G401.6 (cell line): ENCODE data around the gene ATG4B.
"Not testable (repeated sequence)": the region's sequence is repeated elsewhere in the genome, so short reads cannot be mapped to it uniquely, and the experiment has no call there.

ENCODE experiments used
- FAIRE-seq: peaks from 2 replicates; lab custom pipeline; 2012; peaks lifted over from hg19 to GRCh38; lab: Jason Lieb, UNC

The ATG4B gene

DNA sequence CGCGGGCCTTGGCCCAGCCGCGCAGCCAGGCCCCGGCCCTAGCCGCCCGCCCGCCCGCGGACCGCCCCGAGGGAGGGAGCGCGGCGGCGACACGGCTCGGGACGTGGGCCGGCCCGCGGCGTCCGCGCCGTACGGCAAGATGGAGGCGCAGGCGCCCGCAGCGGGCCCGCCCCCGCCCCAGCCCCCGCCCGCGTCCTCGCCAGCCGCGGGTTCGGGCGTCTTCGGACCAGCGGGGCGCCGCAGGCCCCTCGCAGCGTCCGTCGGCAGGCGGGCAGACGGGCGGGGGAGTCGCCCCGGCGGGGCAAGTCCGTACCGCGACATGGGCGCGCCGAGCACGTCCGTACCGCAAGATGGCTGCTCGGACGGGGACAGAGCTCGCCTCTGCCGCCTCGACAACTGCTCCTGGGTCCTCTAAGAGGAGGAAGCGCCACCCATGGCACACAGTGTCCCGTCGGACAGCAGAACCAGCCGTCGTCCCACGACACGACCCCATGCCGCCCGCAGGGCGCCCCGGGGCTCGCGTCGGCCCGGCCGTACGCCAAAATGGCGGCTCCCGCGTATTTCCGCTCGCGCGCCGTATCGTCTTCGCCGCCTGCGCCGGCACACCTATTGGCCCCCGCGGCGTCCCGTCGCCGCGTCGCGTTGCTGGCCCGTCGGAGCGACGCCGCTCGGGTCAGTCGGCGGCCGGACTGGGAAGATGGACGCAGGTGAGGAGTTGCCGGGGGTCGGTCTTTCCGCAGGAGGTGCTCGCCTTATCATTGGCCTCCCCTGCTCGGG, at the start of gene ATG4B, which contains the start of gene THAP4:
TSS of gene ATG4B (plus strand) at position 676 of the 777 bp plus-strand sequence. CDS start at position 698, 22 bp downstream.
TSS of gene THAP4 (minus strand) at position 141 of the 777 bp plus-strand sequence. CDS start 141 bp downstream, outside the sequence.
- no peak for FAIRE-seq

DNA sequence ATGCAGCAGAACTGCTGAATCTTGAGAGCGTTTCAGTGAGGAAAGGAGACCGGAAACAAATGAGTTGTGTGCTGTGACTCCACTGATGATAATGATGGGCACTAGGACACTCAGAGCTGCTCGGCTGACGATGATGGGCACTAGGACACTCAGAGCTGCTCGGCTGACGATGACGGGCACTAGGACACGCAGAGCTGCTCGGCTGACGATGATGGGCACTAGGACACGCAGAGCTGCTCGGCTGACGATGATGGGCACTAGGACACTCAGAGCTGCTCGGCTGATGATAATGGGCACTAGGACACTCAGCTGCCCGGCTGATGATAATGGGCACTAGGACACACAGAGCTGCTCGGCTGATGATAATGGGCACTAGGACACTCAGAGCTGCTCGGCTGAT, 47.6 kb upstream of the ATG4B start:
- not testable (repeated sequence) for FAIRE-seq

DNA sequence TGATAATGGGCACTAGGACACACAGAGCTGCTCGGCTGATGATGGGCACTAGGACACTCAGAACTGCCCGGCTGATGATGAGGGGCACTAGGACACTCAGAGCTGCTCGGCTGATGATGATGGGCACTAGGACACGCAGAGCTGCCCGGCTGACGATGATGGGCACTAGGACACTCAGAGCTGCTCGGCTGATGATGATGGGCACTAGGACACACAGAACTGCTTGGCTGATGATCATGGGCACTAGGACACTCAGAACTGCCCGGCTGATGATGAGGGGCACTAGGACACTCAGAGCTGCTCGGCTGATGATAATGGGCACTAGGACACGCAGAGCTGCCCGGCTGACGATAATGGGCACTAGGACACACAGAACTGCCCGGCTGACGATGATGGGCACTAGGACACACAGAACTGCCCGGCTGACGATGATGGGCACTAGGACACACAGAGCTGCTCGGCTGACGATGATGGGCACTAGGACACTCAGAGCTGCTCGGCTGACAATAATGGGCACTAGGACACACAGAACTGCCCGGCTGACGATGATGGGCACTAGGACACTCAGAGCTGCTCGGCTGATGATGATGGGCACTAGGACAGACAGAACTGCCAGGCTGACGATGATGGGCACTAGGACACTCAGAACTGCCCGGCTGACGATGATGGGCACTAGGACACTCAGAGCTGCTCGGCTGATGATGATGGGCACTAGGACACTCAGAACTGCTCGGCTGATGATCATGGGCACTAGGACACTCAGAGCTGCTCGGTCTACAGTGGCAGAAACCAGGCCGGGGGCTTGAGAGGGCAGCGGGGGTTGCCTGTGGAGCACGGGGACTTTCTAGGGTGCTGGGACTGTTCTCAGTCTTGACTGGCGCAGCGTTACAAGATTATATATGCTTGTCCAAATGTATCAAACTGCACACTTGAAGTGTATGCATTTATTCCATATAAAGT, 46.7 kb upstream of the ATG4B start:
- not testable (repeated sequence) for FAIRE-seq

DNA sequence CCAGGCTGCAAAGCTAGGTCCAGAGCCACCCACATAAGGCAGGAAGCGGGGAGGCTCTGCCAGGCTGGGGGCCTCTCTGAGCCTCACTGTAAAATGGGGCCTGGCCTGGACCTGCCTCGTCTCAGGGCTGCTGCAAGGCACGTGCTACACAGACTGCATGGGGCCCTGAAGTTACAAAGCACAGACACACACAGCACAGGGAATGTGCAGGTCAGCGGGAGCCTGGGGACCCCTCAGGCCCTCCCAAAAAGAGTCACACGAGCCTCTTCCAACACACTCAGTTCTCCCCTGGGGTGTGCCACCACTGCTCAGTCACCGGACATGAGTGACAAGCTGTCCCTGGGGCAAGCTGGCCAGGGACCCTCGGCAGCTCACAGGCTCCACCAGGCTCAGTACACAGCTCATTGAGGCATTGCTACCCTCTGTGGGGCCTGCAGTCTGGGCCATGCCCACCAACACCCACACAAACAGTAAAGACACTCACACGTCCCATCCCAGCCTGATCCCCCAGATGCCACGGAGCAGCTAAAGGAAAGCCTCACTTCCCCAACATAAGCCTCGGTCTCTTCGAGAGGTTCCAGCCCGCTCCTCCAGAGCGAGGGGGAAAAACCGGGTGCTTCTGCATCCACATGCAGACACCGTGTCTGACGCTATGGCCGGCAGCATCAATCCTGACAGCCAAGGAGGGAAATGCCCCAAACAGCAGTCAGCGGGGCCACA, 45.2 kb upstream of the ATG4B start:
- FAIRE-seq, result no peak

DNA sequence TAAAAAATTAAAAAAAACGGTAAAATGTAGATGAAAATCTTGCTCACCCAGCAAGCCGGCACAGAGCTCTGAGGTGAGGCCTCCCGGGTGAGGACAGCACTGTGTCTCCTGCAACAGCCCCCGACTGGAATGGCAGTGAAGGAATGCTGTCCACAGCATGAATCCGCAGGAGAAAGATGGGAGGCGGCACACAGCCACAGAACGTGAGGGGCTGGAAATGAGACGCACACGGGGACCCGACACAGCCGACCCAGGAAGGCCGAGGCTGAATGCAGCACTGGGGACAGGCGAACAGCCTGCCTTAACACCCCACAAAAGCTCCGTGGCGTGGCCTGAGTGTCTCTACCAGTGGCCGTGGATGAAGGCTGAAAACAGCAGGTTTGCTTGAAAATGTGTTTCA, 44.2 kb upstream of the ATG4B start:
- FAIRE-seq, result no peak

DNA sequence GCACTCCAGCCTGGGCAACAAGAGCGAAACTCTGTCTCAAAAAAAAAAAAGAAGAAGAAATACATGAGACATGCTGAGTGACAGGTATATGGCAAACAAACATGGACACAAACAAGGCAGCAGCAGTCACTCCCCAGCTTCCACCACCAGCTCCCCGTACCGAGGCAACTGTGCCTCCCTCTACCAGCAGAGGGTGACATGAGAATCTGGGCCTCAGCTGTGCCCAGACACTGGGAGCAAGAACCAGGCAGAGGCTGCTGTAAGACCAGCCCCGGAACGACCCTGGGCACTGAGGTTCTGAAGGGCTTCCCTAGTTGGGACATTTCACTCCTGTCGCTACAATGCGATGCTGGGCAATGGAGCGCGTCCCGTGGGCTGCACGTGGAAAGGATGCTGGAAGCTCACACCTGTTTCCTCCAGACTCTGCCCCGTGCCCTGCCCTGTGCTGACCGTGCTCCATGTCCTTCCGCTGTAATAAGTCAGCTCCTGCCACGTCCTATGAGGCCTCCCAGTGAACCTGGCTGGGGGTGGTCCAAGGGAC, 41.8 kb upstream of the ATG4B start:
- no peak for FAIRE-seq

DNA sequence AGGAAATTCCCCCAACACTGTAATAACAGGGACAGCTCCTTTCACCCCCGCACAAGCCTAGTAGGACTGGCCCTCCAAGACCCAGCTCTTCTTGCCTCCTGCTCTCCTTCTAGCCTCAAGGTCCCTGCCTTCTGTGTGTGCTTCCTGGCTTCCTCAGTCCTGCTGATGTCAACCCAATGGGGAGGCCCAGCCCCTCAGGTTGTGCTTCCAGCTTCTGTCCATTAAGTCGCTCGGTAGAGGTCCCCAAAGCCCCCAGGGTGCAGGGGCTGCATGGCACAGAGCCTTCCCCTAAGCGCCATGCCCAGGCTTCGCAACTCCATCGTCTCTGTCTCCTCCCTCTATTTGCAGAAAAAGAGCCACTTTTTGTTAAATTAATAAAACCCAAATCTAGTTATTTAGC, 39.9 kb upstream of the ATG4B start:
- no peak for FAIRE-seq

DNA sequence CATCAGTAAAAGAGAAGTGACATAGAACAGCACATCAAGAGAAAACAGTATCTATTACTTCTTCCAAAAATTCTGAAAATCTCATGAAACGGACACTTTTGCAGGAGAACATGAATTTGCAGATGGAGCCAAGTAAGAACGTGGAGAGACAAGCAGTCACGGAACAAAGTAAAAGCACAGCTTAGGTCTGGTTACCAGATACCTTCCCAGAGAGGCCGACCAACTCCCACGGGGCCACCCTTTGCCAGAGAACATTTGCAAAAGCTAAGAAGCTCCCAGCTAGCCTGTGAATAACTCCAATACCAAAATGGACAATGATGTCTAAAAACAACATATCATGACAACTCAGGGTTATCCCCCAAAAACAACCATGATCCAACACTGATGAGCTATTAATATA, 39.4 kb upstream of the ATG4B start:
- FAIRE-seq, result no peak

DNA sequence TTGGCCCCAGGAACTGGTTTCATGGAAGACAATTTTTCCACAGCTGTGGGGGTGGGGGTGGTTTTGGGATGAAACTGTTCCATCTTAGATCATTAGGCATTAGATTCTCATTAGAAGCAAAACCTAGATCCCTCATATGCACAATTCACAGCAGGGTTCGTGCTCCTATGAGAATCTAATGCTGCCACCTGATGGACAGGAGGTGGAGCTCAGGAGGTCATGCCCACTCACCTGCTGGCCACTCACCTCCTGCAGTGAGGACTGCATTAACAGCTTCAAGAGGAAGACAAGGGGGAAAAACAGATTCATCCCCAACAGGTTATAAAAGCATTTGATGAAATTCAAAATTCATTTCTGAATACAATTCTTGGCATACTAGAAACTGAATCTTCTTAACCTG, 39.0 kb upstream of the ATG4B start:
- no peak for FAIRE-seq

DNA sequence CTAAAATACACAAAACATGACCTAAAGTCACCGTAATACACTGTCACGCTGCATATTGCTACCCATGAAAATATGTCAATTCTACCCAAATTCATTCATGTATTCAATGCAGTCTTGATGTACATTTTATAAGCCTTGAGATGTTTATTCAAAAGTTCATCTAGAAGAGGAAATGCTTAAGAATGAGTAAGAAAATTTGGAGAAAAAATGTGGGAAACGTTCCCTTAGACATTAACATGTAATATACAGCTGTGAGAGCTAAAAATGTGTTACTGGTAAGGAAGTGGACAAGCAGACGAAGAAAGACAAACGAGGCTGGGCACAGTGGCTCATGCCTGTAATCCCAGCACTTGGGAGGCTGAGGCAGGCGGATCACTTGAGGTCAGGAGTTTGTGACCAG, 37.9 kb upstream of the ATG4B start:
- no peak for FAIRE-seq

DNA sequence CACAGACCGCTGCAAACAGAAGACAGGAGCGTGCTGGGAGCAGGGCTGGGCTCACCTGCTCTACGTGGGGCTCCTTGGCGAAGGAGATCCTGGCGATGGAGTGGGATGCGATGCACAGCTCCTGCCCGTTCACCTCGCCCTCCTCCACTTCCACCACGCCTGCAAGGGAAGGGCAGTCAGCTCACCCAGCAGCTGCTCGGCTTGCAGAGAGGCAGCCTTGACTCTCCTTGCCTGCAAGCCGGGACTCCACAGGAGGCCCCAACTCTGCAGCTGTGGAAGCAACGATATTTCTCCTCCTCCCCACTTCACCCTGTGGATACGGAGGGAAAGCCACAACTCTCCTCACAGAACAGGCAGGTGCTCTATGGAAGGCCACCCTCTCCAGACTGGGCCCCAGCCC, 35.7 kb upstream of the ATG4B start:
- FAIRE-seq, result no peak

DNA sequence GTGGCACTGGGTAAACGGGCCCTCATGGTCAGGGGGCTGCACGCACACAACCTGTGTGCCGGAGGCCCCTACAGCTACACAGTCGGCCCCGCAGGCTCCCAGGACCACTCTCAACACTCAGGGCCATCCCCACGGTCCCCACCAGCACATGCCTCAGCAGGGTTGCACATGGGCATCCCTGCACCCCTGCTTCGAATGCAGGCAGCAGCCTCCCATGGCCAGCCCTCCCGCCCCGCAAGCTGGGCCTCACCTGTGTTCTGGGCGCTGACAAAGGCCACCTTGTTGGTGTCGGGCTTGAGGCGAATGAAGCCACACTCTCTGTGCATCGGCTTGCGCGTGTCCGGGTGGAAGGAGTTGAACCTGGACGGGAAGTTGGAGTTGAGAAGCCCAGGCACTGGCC, 34.8 kb upstream of the ATG4B start:
- FAIRE-seq, result no peak

DNA sequence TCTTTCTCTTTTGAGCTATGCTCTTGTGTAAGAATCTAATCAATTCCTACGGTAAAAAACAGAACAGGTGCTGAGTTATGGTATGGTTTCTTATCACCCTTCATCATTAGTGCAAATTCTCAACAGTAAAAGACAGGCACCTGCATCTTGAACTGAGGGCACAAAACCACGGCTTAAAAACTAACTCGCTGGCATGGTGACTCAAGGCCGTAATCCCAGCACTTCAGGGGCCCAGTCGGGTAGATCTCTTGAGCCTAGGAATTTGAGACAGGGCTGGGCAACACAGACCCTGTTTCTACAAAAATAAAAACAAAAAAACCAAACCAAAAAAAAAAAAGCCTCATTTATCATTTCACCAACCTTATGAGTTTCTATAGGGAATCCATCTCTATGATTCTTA, 33.8 kb upstream of the ATG4B start:
- FAIRE-seq, result no peak

DNA sequence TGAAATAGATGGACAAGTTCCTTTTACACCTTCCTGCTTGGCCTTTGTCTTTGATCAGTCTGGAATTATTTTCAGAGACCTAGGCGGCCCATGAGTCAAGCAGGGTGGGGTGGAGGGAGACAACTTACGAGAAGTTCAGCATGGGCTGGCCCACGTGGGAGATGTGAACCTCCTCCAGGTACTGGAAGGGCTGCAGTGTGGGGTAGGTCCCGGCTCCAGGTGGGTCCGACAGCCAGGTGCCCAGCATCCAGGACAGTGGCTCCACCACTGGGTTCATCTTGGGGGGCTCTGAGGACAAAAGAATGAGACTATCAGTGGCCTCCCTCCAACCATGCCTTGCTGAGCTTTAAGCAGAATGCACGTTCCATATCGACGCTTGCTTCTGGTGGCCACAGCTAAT, 31.3 kb upstream of the ATG4B start:
- FAIRE-seq, result no peak

DNA sequence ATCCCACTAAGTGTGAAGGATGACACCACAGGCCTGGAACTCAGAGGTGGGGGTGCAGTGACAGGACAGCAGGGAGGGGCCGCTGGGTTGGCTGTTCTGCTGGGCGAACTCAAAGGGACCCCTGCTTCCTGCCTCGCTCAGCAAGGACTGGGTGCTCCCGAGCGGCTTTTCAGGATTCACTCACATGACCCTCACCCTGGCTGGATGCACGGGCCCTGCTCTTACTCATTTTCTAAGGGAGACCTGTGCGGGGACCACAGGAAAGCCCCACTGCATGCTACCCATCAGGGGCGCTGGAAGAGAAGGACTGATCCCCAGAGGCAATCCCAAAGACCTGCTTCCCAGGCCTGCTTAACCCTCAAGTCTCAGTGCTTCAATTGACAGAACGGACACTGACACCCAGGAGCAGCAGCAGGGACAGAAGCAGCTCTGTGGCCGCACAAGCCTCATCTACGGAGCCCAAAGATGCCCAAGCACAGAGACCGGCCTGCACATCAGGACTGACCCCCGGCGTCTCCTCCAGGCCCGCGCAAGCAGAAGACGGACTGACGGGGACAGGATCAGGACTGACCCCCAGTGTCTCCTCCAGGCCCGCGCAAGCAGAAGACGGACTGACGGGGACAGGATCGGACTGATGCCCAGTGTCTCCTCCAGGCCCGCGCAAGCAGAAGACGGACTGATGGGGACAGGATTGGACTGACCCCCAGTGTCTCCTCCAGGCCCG, 30.2 kb upstream of the ATG4B start:
- FAIRE-seq, result no peak

DNA sequence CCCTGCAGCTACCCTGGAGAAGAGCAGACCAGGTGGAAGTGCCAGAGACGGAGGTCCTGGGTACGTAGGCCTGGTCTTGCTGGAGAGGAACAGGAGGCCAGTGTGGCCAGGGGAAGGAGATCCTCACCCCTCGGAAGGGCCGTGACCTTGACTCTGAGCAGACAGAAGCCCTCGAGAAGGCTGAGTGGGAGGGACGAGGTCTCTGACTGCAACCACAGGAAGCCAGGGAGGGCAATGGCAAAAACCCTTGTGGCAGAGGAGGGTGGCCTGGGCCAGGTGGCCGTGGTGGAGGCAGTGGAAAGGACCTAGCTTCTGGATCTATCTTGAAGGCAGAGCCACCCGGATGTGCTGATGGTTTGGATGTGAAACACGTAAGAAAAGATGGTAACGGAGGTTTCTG, 28.6 kb upstream of the ATG4B start:
- FAIRE-seq, result no peak

DNA sequence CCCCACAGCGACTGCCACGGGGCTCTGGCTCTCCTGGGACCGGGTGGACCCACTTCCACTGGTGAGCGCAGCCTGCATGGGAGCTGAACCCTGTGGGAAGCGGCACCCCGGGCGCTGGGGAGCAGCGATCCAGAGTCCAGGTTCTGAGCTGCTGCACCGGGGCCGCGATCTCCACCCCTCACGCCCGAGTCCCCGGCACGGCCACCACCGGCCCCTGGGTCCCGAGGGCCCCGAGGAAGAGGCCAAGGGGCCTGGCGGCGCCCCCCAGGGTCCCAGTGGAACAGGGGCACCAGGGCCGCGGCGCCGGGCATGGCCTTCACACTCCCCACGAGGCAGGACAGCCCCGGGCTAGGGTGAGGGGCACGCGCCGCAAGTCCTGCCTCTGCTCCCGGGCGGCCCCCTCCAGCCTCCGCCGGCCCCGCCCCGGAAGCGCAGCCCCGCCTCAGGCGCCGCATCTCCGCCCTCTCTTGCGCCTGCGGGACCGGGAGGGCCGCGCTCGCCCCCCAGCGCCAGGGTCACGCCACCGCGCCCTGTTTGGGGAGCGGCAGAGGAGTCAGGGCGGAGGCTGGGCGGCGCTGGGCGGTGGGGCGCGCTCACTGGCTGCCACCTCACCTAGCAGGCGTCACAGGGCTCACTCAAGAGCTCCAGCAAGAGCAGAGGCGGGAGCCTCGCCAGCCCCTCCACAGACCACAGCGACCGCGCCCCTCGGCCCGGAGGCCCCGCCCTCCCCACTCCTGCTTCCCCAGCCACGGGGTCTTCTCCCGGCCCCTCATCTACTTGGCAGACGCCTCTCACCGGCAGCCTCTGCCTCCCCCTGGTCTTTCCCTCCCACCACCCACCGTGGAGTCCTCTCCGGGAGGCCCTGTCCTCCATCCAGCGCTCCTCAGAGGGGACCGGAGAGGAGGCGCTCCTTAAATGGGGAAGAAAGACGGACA, 27.4 kb upstream of the ATG4B start:
- no peak for FAIRE-seq

DNA sequence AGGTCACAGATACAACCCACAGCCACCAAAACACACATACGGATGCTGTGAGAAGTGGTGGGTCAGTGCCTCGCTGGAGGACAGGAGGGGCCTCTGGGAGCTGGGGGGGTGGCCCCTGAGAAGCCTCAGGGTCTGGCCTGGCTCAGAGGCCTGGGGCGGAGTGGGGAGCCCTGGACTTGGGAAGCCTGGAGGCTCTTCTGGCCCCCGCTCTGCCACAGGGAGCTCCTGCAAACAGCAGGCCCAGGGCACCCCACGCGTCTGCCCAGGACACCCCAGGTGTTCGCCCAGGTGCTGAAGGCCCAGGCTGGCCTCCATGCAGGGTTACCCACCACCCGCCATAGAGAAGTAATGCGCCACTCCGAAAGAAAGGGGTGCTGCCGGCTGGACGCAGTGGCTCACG, 26.4 kb upstream of the ATG4B start:
- FAIRE-seq, result no peak

DNA sequence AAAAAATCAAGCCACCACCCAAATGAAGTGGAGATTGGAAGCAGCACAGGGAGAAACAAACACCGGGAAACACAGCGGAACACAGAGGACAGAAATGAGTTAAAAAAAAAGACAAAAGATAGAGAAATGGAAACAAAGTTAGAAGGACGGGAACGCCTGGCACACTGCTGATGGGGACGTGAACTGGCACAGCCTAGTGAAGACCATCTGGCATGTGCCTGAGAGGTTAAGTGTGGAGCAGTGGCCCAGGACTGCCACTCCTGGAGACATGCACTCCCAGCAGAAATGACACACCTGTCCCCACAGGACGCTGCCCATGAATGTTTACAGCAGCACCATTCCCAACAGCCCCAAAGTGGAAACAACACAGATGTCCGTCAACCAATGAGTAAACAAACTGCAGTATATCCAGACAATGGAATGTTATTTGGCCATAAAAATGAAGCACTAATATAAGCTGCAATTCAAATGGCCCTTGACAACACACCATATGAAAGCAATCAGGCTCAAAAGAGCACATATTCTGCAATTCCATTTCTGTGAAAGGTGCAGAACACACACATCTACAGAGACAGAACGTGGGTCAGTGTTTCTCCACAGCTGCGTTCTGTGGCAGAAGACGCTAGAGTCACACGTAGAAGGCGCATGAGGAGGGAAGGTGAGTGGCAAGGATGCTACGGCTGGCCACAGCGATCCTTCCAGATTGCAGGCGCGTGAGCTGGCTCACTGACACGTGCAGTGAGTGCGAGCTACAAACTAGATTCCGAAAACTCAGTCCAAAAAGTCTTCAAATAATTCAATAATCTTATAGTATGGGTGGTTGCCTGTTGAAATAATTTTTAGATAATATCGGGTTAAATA, 25.1 kb upstream of the ATG4B start:
- FAIRE-seq, result no peak
